ENCODE data around the gene ALG12. TPM values are rescaled to one million over a fixed set of nuclear protein-coding genes. Genes with fewer than 3 reads are reported as not detected.
A peak's percentile ranks its signal among the peaks of the same experiment; 100 is the strongest.

Gene ALG12
- total and polyA plus RNA-seq, 2 experiments from 2014 or later: 21.9 to 24.4 TPM

GRCh38 chr22:49929994-49930575 lies 11.8 kb upstream of the ALG12 start:
- Histone ChIP-seq H3K4me2 (ENCODE audit: unreplicated experiment) (no peak overlapping the region), H3K9ac (no peak overlapping the region), H3K27ac (no peak overlapping the region), H3F3A (ENCODE audit: insufficient read depth) (0 out of 2 replicates have a peak, but pooled peaks cover 5% of the 10 kb centered on the region), H3K9me3 (ENCODE audit: low read depth) (no peaks in the 10 kb centered on the region), H3K27me3 (replicated peaks; ENCODE audit: insufficient read depth) (no peaks in the 10 kb centered on the region), H4K20me1 (ENCODE audit: insufficient read depth) (no peaks in the 10 kb centered on the region), H3K4me1 (ENCODE audit: insufficient read depth) (peaks cover 13% of the 10 kb centered on the region; the same call in 1 of the 2 replicates), H3K9me2 (ENCODE audit: insufficient read depth) (no peaks in the 10 kb centered on the region), H3K4me3 (no peak overlapping the region), H3K79me2 (ENCODE audit: insufficient read depth) (no peaks in the 10 kb centered on the region), H2AFZ (no peak overlapping the region), H3K36me3 (ENCODE audit: low read depth) (no peaks in the 10 kb centered on the region; the same call in 1 of the 2 replicates)
- in situ Hi-C loops (cut with MboI): loop anchor here (5.0 kb wide), 1 partner anchor 102 kb away; no protein-coding TSS in a partner anchor
- peak; percentile 32 for DNase-seq
- 25 to 30% methylated on average over 16 to 21 of the region's 21 CpGs for WGBS, 2 experiments (ENCODE audit: low coverage in 1 of 2, low lambda C conversion rate in 2 of 2, missing lambda C conversion rate in 2 of 2)
- TF ChIP-seq EZH2phosphoT487 (IDR thresholded peaks at IDR 0.05; ENCODE audit: insufficient read depth, low read depth) (no peak), EZH2 (IDR thresholded peaks at IDR 0.05; ENCODE audit: insufficient read depth, poor library complexity, severe bottlenecking) (no peak)

GRCh38 chr22:49929211-49929979 lies 11.2 kb upstream of the ALG12 start:
- Histone ChIP-seq H3K27me3 (replicated peaks; ENCODE audit: insufficient read depth) (no peaks in the 10 kb centered on the region), H3K9me3 (ENCODE audit: low read depth) (no peaks in the 10 kb centered on the region), H3K36me3 (ENCODE audit: low read depth) (no peaks in the 10 kb centered on the region; the same call in 1 of the 2 replicates), H3F3A (ENCODE audit: insufficient read depth) (0 out of 2 replicates have a peak, but pooled peaks cover 5% of the 10 kb centered on the region), H3K9ac (no peak overlapping the region), H3K9me2 (ENCODE audit: insufficient read depth) (no peaks in the 10 kb centered on the region), H2AFZ (no peak overlapping the region), H3K4me3 (no peak overlapping the region), H3K4me2 (ENCODE audit: unreplicated experiment) (no peak overlapping the region), H3K4me1 (ENCODE audit: insufficient read depth) (peaks cover 7% of the 10 kb centered on the region; the same call in 1 of the 2 replicates), H4K20me1 (ENCODE audit: insufficient read depth) (no peaks in the 10 kb centered on the region), H3K79me2 (ENCODE audit: insufficient read depth) (no peaks in the 10 kb centered on the region), H3K27ac (no peak overlapping the region)
- peak; percentile 73 for DNase-seq
- TF ChIP-seq EZH2phosphoT487 (IDR thresholded peaks at IDR 0.05; ENCODE audit: insufficient read depth, low read depth) (no peak), EZH2 (IDR thresholded peaks at IDR 0.05; ENCODE audit: insufficient read depth, poor library complexity, severe bottlenecking) (no peak)
- in situ Hi-C loops (cut with MboI): no loop called here
- WGBS, 2 experiments (ENCODE audit: low coverage in 1 of 2, low lambda C conversion rate in 2 of 2, missing lambda C conversion rate in 2 of 2): 2 to 5% methylated on average over 40 to 44 of the region's 75 CpGs

GRCh38 chr22:49928555-49929210 lies 10.4 kb upstream of the ALG12 start:
- 23 to 42% methylated on average over 22 to 27 of the region's 38 CpGs for WGBS, 2 experiments (ENCODE audit: low coverage in 1 of 2, low lambda C conversion rate in 2 of 2, missing lambda C conversion rate in 2 of 2)
- H4K20me1 ChIP-seq (ENCODE audit: insufficient read depth): no peaks in the 10 kb centered on the region
- no peaks in the 10 kb centered on the region for H3K27me3 ChIP-seq (replicated peaks; ENCODE audit: insufficient read depth)
- no peak overlapping the region for H3K27ac ChIP-seq
- H3K9me3 ChIP-seq (ENCODE audit: low read depth): no peaks in the 10 kb centered on the region
- in situ Hi-C loops (cut with MboI): no loop called here
- no peak overlapping the region for H3K4me3 ChIP-seq
- H3K9ac ChIP-seq: no peak overlapping the region
- no peaks in the 10 kb centered on the region for H3K9me2 ChIP-seq (ENCODE audit: insufficient read depth)
- H2AFZ ChIP-seq: no peak overlapping the region
- 0 out of 2 replicates have a peak, but pooled peaks cover 5% of the 10 kb centered on the region for H3F3A ChIP-seq (ENCODE audit: insufficient read depth)
- peaks cover 5% of the 10 kb centered on the region; the same call in 1 of the 2 replicates for H3K4me1 ChIP-seq (ENCODE audit: insufficient read depth)
- TF ChIP-seq EZH2phosphoT487 (IDR thresholded peaks at IDR 0.05; ENCODE audit: insufficient read depth, low read depth) (no peak), EZH2 (IDR thresholded peaks at IDR 0.05; ENCODE audit: insufficient read depth, poor library complexity, severe bottlenecking) (no peak)
- H3K79me2 ChIP-seq (ENCODE audit: insufficient read depth): no peaks in the 10 kb centered on the region
- DNase-seq: no peak
- no peak overlapping the region for H3K4me2 ChIP-seq (ENCODE audit: unreplicated experiment)
- H3K36me3 ChIP-seq (ENCODE audit: low read depth): no peaks in the 10 kb centered on the region; the same call in 1 of the 2 replicates

- Histone ChIP-seq H3K4me2 (ENCODE audit: unreplicated experiment) (no peak overlapping the region), H3K4me3 (no peak overlapping the region), H3K9ac (no peak overlapping the region), H2AFZ (no peak overlapping the region), H3K4me1 (ENCODE audit: insufficient read depth) (peaks cover 5% of the 10 kb centered on the region; the same call in 1 of the 2 replicates), H3K27ac (no peak overlapping the region), H3F3A (ENCODE audit: insufficient read depth) (0 out of 2 replicates have a peak, but pooled peaks cover 5% of the 10 kb centered on the region), H3K79me2 (ENCODE audit: insufficient read depth) (no peaks in the 10 kb centered on the region), H3K9me3 (ENCODE audit: low read depth) (no peaks in the 10 kb centered on the region), H4K20me1 (ENCODE audit: insufficient read depth) (no peaks in the 10 kb centered on the region), H3K27me3 (replicated peaks; ENCODE audit: insufficient read depth) (no peaks in the 10 kb centered on the region), H3K36me3 (ENCODE audit: low read depth) (no peaks in the 10 kb centered on the region; the same call in 1 of the 2 replicates), H3K9me2 (ENCODE audit: insufficient read depth) (no peaks in the 10 kb centered on the region)
- TF ChIP-seq EZH2phosphoT487 (IDR thresholded peaks at IDR 0.05; ENCODE audit: insufficient read depth, low read depth): no peak
- TF ChIP-seq EZH2 (IDR thresholded peaks at IDR 0.05; ENCODE audit: insufficient read depth, poor library complexity, severe bottlenecking): no peak
- in situ Hi-C loops (cut with MboI): no loop called here
- 75 to 79% methylated on average over 8 of the region's 8 CpGs for WGBS, 2 experiments (ENCODE audit: low coverage in 1 of 2, low lambda C conversion rate in 2 of 2, missing lambda C conversion rate in 2 of 2)
- no peak for DNase-seq
These were observed 9.9 kb upstream of the ALG12 start for GRCh38 chr22:49928185-49928495.

All from GM23248 (cell line).